Endometrium (tissue), 2 donors: ENCODE results near the gene OR2T12.
"Not testable (repeated sequence)": the region's sequence is repeated elsewhere in the genome, so short reads cannot be mapped to it uniquely, and the experiment has no call there.

Experiments
- FAIRE-seq: peaks from 2 replicates; lab custom pipeline; 2012; peaks lifted over from hg19 to GRCh38; lab: Jason Lieb, UNC
- donor health status: control.
- donor health status: control.

OR2T12 gene, protein sequence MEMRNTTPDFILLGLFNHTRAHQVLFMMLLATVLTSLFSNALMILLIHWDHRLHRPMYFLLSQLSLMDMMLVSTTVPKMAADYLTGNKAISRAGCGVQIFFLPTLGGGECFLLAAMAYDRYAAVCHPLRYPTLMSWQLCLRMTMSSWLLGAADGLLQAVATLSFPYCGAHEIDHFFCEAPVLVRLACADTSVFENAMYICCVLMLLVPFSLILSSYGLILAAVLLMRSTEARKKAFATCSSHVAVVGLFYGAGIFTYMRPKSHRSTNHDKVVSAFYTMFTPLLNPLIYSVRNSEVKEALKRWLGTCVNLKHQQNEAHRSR

DNA sequence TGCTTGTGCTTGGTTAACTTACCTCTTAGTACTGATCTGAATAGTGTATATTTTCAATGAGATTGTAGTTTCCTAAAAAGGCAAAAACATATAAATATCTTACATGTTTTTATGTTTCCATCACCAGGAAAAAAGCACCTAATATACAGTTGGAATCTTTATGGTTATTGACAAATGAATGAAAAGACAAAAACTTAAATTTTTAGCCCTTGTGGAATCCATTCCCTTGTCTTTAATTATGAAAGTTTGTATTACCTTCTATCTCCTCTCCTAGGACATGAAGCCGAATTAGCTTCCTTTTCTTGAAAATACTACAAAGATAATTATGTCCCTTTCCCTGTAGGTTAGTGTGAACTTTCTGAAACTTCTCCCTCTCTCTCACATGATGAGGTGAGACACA, at the start of gene OR2T12:
Gene OR2T12, minus strand, starts transcription at position 101 of the 400 bp plus-strand sequence. CDS start 7,846 bp downstream, outside the sequence.
- no peak for FAIRE-seq

DNA sequence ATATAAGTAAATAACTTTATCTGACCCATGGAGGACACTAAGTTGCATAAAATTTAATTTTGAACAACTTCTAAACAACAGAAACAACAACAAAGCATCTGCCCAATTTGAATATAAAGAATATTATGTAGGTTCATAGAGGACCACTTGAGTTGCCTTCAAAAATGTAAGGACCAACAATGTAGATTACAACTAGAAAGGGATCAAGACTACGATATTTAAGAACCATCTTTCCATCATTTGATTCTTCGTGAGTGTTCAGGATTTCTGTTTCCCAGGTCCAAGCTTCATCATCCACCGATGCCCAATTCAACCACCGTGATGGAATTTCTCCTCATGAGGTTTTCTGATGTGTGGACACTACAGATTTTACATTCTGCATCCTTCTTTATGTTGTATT, 45.3 kb upstream of the OR2T12 start, which contains the start of gene OR14C36:
Gene OR14C36, plus strand, starts transcription at position 301 of the 400 bp plus-strand sequence. Its CDS starts 0 bp downstream, at position 301.
- no peak for FAIRE-seq

DNA sequence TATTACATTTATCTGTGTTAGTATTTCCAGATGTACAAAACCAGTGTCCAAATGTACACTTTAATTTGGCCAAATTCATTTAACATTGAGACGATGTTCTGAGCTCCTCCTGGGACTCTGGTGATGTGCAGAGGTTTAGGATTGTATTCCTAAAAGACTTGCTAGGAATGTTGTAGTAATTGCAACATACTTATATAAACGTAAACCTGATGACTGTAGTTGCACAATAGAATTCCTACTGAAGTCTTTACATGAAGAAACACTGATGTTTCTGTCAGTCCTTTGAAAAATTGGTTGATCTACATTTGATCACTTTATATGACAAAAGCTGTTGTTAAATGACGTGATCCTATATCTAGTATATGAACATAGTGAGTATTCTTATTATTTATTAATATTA, 40.2 kb upstream of the OR2T12 start:
- FAIRE-seq: no peak

DNA sequence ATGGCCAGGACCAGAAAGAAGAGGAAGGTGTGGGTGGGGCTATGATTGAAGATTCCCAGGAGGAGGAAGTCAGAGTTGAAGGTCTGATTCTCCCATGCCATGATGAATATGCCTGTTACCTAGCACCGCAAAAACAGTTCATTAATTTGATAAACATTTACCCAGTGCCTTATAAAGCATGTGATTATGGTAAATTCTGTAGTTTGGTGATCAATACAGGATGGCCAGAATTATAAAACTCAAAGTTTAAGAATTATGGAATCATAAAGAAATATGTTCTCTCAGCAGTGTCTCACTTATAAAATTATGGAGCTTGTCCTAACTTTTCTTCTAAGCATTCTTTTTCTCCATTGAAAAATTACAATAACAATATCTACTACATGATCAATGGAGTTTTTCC, 21.2 kb upstream of the OR2T12 start, which contains the start of gene OR2M7:
Gene OR2M7, minus strand, starts transcription at position 101 of the 400 bp plus-strand sequence. Its CDS starts 0 bp downstream, at position 101.
- no peak for FAIRE-seq

DNA sequence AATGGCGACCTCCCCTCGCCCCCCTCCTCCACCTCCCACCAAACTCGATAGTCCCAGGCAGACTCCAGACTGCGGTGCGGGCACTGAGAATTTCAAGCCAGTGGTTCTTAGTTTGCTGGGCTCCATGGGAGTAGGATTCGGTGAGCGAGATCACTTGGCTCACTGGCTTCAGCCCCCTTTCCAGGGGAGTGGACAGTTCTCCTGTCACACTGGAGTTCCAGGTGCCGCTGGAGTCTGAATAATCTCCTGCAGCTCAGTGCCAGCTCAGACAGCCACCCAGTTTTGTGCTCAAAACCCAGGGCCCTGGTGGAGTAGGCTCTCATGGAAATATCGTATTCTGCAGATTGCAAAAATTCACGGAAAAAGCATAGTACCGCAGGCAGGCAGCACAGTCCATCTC, 13.6 kb upstream of the OR2T12 start:
- no peak for FAIRE-seq

- FAIRE-seq: not testable (repeated sequence)
Measured at GRCh38 chr1:248306740-248307139, 3.5 kb upstream of the OR2T12 start.

DNA sequence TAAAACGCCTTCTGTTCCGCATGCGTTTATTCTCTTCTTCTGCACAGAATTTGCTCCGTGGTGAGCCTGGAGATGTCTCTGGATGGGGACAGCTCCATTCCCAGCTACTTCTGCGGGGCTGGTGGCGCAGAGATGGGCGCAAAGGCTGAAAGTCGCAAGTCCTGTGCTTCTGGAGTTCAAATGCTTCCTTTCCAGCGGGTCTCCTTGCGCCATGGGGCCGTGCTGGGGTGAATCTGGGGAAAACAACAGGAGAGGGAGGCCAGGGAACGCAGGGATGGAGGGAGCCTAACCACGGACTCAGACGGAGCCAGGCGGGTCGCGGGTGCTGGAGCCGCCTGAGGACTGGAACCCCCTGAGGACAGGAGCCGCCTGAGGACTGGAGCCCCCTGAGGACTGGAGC, 2.9 kb upstream of the OR2T12 start:
- FAIRE-seq: no peak

DNA sequence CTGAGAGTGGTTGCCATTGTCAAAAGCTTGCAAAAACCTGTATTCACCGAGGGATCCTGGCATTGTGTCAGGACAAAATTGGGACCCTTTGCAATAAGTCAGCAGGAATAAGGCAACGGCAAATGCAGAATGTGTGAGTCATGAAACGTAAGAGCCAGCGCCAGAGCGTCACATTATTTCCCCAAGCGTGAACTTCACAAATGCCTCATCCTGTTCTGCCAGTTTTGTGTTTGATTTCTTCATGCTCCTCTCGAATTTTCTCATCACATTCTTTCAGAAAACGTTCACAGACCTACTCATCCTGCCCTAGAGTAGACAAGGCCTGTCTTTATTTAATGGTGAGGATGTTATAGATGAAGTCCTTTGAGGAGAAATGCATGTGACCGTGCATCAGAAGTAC, 2.4 kb upstream of the OR2T12 start:
- not testable (repeated sequence) for FAIRE-seq

- no peak for FAIRE-seq
Measured at GRCh38 chr1:248288391-248288790, 14.8 kb downstream of the OR2T12 start.

DNA sequence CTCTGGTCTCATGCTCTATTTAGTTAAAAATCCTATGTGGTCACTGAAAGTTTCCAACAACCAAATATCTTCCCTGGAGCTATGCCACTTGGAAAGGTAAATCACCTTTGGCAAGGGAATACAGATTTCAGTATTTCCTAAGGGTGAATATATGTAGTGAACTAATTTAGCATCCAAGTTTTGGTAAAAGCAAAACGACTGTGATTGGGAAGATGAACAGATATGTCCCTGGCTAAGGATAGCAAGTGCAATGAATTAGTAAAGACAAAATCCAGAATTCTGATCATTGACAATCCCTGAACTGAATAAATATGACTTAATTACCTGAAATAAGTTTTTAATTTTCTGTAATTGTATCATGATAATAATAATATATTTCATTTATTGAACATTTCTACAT, 25.3 kb downstream of the OR2T12 start, which contains the start of gene OR2T33:
Gene OR2T33, minus strand, starts transcription at position 101 of the 400 bp plus-strand sequence. CDS start 4,162 bp downstream, outside the sequence.
- FAIRE-seq: no peak

DNA sequence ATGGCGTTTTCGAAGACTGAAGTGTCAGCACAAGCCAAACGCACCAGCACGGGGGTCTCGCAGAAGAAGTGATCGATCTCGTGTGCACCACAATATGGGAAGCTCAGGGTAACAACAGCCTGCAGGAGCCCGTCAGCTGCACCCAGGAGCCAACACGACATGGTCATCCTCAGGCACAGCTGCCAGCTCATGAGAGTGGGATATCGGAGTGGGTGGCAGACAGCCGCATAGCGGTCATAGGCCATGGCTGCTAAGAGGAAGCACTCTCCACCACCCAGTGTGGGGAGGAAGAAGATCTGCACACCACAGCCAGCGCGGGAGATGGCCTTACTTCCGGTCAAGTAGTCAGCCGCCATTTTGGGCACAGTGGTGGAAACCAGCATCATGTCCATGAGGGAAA, 30.0 kb downstream of the OR2T12 start:
- FAIRE-seq: not testable (repeated sequence)

DNA sequence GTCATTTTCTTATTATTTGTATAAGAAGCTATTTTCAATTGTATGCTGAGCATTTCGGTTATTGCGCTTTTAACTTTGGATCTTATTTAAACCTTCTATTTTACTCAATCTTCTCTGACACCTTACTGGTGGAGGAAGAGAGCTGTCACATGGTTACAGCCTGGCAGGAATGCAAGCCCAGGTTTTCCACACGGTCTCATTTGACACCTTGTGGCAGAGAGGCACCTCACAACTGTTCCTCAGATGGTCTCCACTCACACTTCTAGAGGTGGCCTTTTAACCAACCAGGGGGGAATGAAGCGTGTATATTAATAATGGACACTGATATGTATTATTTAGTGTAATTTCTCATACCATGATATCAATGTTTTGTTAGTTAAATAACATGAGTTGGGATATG, 35.0 kb downstream of the OR2T12 start:
- no peak for FAIRE-seq

- not testable (repeated sequence) for FAIRE-seq
Measured at GRCh38 chr1:248259309-248259708, 43.9 kb downstream of the OR2T12 start.

GRCh38 chr1:248243204-248243603, 60.0 kb downstream of the OR2T12 start:
- FAIRE-seq: no peak
